GDM1 (cell line): ENCODE results near the gene ZNF385D.
"Not testable (repeated sequence)": the region's sequence is repeated elsewhere in the genome, so short reads cannot be mapped to it uniquely, and the experiment has no call there.

Source experiments
- DNase-seq: peaks from one replicate; lab custom pipeline; 2025; lab: John Stamatoyannopoulos, UW

The ZNF385D gene

GRCh38 chr3:21387142-21387826 is 363.7 kb downstream of the ZNF385D start:
- not testable (repeated sequence) for DNase-seq

DNA sequence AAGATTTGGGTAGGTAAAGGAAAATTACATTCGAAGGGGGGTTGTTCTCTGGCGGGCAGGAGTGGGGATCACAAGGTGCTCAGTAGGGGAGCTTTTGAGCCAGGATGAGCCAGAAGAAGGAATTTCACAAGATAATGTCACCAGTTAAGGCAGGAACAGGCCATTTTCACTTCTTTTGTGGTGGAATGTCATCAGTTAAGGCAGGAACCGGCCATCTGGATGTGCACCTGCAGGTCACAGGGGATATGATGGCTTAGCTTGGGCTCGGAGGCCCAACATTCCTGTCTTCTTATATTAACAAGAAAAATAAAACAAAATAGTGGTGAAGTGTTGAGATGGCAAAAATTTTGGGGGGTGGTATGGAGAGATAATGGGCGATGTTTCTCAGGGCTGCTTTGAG is 373.0 kb downstream of the ZNF385D start:
- DNase-seq, result not testable (repeated sequence)

- DNase-seq, result no peak
These were observed 373.8 kb downstream of the ZNF385D start for GRCh38 chr3:21377071-21377769.

DNA sequence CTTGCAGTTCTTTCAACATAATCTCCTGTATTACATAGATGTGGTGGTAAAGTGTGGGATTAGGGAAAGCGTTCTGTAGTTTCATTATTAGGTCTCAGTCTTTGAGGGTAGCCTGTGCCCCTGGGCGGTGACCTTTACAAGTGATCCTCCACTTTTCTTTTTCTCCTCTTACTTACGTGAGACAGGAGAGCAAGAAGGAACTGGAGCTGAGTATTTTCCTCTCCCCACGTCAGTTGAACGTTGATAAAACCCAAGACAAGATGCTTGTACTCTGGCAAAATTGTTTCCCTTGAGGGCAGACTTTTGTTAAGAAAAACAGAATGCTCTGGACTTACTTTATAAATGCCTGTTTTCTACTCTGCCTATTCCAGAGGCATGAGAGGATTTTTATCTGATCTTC is 378.7 kb downstream of the ZNF385D start:
- no peak for DNase-seq
